Activated T-cell treated with anti-CD3 and anti-CD28 coated beads, Interleukin-2, amount 50 U/mL, for 4 hours (primary cell): Measurements from ENCODE around the gene ALAS1. TPM values are rescaled to one million over a fixed set of nuclear protein-coding genes. Genes with fewer than 3 reads are reported as not detected.

Source experiments
- ATAC-seq, 2 donors: fragments of 200-7000 bp; cut with Tn5 transposase; one replicate each; pipeline ENCODE4 v1.10.0; 2021
- DNase-seq: peaks from one replicate; pipeline ENCODE4 v3.0.0-alpha.2; 2020
- H3K27me3 Mint-ChIP-seq: one replicate; pipeline ENCODE4 v1.8.0; 2021; ENCODE audit warnings: low read depth, mixed read lengths
- H3K36me3 Mint-ChIP-seq: one replicate; pipeline ENCODE4 v1.8.0; 2022; ENCODE audit warnings: mixed read lengths; ENCODE audit not compliant: insufficient read depth
- H3K4me1 Mint-ChIP-seq: one replicate; pipeline ENCODE4 v1.8.0; 2021; ENCODE audit warnings: low read depth, mixed read lengths
- H3K4me3 Mint-ChIP-seq: one replicate; pipeline ENCODE4 v1.8.0; 2021; ENCODE audit warnings: mild to moderate bottlenecking, moderate library complexity, mixed read lengths
- H3K9me3 Mint-ChIP-seq: one replicate; pipeline ENCODE4 v1.8.0; 2021; ENCODE audit warnings: mixed read lengths
- total RNA-seq, 3 donors: library from RNA; stranded (reverse); gene quantifications; one replicate each; pipeline ENCODE4 v1.2.1, GENCODE V29; 2021

Gene ALAS1
- total RNA-seq, 3 donors from 2014 or later: 61.8 to 70.9 (median 66.2) TPM

DNA sequence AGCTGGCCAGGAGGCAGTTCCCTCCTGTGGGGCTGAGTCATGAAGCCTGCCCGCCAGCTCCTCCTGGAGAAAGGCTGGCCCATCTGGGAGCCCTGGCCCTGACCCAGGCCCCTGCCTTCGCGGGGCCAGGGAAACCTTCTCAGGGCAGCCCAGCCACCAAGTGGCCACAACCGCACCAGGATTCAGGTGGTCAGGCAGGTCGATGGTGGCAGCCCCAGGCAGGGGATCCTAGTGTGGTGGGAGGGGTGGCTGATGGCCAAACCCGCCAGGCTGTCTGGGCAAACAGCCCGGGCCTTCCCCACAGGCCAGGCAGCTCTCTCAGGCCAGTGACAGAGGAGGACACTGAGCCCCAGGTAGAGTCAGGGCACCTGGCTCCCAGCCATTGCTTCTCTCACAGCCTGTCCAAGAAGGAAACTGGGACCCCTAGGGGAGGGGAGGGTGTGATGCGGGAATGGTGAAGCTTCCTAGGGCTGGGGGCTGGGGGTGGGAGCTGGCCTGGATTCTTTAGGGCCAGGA lies 39.8 kb downstream of the ALAS1 start:
- no peaks in the 10 kb centered on the region for H3K9me3 Mint-ChIP-seq
- no peak for DNase-seq
- H3K36me3 Mint-ChIP-seq: no peaks in the 10 kb centered on the region
- H3K4me1 Mint-ChIP-seq: peaks cover 80% of the 10 kb centered on the region
- H3K27me3 Mint-ChIP-seq: no peaks in the 10 kb centered on the region
- no peak for ATAC-seq
- peak overlapping the region; percentile 96 for H3K4me3 Mint-ChIP-seq

DNA sequence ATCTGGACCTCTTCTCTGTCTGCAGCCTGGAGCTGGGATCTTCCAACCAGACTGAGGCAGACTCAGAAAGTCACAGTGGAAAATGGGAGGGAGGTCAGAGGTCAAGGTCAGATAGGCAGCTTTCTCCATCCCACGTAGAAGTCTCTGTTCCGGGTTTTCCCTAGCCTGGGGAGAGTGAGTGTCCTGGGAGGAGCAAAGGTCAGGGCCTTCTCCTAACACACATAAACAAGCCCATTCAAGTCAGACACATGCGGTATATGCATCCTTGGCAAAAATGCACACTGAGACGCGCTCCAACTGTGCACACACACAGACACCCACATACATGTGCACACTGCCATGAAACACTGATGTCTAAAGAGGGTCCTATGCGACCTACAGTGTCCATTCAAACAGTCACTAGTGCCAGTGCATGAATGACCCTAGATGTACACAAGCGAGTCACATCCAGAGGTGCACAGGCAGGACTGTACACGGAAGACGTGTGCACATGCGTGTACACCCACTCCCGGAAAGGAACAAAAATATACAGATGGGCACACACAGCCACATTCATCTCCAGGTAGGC lies 40.3 kb downstream of the ALAS1 start:
- Mint-ChIP-seq H3K4me1 (peaks cover 79% of the 10 kb centered on the region), H3K27me3 (no peaks in the 10 kb centered on the region), H3K36me3 (no peaks in the 10 kb centered on the region), H3K4me3 (peak overlapping the region; percentile 96), H3K9me3 (no peaks in the 10 kb centered on the region)
- DNase-seq (no peak), ATAC-seq (no peak)

DNA sequence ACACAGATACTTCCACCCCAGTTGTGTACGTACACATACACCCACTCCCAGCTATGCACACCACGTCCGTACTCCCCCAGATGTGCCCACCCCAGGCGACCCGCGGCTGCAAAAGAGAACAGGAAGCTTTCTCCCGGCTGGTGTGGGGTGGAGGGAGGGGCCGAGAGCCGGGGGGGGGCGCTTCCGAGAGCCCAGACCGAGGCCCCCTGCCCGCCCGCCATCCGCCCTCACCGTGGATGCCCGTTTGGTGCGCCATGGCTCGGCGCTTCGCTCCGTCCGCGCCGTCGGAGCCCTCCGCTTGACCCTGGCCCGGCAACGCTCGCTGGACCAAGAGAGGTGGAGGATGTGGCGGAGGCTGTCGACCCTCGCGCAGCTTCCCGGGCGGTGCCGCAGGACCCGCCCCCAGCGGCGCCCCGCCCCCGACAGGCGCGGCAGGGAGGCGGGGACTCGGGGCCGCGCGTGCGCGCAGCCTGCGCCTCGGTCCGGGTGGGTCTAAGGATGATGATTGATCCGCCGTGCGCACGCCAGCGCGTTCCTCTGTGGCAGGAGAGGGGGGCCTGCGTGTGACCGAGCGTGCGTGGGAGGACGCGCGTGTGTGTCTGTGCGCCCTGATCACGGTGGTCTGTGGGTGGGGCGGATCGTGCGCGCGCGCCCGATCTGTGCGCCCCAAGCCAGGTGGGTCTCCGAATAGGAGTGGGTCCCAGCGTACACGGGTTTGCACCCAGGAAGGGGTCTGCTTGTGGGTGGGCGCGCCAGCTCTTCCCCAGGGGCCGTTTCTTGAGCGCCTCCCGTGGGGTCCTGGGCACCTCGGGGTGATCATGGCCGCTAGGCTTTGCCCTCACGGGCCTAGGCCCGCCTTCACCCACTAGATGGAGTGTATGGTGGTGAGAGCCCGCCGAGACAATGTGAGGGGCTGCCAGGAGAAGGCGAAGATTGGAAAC lies 41.1 kb downstream of the ALAS1 start, which contains the start of gene TWF2:
Gene TWF2, minus strand, starts transcription at position 398 of the 941 bp plus-strand sequence. Its CDS starts 142 bp downstream, at position 256.
- Mint-ChIP-seq H3K36me3 (no peaks in the 10 kb centered on the region), H3K27me3 (no peaks in the 10 kb centered on the region), H3K9me3 (no peaks in the 10 kb centered on the region), H3K4me1 (peaks cover 82% of the 10 kb centered on the region), H3K4me3 (peak within 1 kb of the TSS; percentile 96)
- DNase-seq: peak; percentile 90
- ATAC-seq: peak; percentile 84 to 86

DNA sequence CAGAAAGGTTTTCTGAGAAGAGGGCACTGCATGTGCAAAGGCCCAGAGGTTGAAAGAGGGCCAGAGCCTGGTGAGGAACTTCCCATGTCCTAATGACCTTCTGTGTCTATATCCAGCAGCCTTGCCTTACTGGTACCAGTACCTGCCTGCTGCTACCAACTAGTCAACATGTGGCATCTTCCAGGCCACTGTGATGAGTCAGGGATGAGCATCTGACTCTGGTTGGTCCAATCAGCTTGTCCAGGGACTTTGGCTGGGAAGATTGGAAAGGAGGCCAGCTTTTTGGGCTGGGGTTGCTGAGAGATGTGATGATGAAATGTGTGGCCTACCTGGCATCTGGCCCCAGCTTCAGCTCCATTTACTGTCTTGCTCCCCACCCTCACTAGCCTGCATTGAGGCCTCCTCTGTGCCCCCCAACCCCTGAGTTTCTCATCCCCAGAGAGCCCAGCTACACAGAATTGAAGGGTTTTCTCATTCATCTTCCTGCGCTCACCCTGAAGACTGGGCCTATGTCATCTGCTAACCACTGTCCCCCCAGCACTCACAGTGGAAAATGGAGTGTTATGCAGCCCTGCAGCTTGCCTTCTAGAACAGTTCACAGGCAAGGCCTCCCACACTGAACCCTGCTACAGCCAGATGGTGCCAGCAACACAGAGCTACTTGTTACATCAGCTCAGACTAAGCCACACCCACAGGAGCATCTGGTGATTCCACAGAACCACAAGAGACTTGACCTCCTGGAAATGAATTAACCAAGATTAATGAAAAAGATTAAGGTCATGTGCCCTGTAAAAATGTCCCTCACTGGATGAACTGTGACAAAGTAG lies 42.3 kb downstream of the ALAS1 start:
- Mint-ChIP-seq H3K4me1 (peaks cover 85% of the 10 kb centered on the region), H3K36me3 (no peaks in the 10 kb centered on the region), H3K27me3 (no peaks in the 10 kb centered on the region), H3K4me3 (peak overlapping the region; percentile 96), H3K9me3 (no peaks in the 10 kb centered on the region)
- DNase-seq (peak; percentile 58), ATAC-seq (peak in 1 of 2 donors; percentile 16)

DNA sequence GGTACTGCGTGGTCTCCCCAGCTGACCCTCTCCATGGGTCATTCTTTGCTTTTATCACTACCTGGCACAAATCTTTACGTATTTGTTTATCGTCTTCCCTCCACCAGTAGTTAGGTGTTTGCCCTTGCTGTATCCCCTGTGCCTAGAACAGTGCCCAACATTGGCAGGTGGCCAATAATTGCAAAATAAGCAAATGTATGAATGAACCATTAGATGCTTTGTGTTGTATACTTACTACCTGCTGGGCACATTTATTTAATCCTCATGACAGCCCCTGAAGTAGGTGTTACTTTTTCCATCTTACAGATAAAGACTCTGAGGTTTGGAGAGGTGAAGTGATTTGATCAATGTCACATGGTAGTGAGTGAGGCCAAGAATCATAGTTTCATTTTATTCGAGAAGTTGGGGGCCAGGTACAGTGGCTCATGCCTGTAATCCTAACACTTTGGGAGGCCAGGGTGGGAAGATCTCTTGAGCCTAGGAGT lies 43.0 kb downstream of the ALAS1 start:
- ATAC-seq (no peak), DNase-seq (no peak)
- no peaks in the 10 kb centered on the region for H3K27me3 Mint-ChIP-seq
- H3K36me3 Mint-ChIP-seq: no peaks in the 10 kb centered on the region
- H3K9me3 Mint-ChIP-seq: no peaks in the 10 kb centered on the region
- H3K4me1 Mint-ChIP-seq: peaks cover 79% of the 10 kb centered on the region
- peak overlapping the region; percentile 96 for H3K4me3 Mint-ChIP-seq

DNA sequence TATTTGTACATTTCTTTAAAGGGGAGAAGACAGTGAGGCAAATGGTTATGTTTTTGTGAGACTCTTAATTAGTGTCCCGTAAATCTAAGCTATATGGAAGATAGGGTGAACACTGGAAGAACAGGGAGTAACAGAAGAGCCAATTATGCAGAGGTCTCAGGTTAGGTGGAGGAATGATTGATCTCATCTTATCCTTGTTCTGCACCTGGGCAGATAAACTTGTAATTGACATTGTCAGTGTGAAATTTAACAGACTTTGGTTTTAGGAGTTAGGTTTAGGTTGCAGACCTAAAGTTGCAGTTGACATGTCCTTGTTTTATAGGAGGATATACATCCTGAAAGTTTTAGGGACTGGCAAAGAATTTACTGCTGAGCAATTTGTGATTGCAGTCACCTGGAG lies 44.1 kb downstream of the ALAS1 start:
- DNase-seq (no peak), ATAC-seq (no peak)
- H3K36me3 Mint-ChIP-seq: no peaks in the 10 kb centered on the region
- H3K9me3 Mint-ChIP-seq: no peaks in the 10 kb centered on the region
- peaks cover 77% of the 10 kb centered on the region for H3K4me1 Mint-ChIP-seq
- H3K4me3 Mint-ChIP-seq: peak overlapping the region; percentile 33
- H3K27me3 Mint-ChIP-seq: no peaks in the 10 kb centered on the region

DNA sequence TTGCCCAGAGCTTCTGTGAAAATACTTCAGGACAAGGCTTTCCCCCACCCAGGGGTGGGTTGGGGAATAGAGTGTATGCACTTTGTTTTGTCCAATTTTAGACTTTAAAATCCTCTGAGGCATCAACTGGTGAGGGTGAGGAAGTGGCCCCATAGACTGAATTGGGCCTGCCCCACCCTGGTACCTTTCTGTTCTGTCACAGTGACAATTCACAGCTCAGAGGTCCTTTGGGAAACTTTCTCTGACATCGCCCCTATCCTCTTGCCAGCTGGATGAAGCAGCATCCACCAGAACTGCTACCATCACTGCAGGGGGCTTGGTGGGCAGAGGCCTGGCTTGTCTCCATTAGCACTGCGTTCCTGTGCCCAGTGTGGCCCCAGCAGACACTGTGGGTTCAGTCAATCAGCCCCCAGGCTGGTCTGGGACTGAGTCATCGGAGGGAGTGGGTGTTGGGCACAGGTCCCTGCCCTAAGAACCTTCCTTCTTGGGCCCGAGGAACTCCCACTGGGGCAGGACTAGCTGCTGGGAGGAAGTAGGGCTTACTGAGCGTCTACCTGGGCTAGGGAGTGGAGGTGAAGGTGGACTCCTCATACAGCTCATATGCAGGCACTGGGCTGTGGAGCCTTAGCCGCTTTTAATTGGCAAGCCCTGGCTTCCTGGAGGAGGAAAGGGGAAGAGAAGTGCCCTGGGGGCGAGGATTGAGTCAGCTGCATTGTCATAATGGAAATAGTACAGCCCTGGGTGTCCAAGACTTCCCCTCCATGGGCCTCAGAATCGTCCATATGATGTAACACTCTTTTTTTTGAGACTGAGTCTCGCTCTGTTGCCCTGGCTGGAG lies 46.0 kb downstream of the ALAS1 start:
- Mint-ChIP-seq H3K27me3 (no peaks in the 10 kb centered on the region), H3K4me3 (peak overlapping the region; percentile 76), H3K9me3 (no peaks in the 10 kb centered on the region), H3K4me1 (peaks cover 79% of the 10 kb centered on the region), H3K36me3 (peaks cover 14% of the 10 kb centered on the region)
- peak; percentile 35 for DNase-seq
- ATAC-seq: peak in 1 of 2 donors; percentile 4

DNA sequence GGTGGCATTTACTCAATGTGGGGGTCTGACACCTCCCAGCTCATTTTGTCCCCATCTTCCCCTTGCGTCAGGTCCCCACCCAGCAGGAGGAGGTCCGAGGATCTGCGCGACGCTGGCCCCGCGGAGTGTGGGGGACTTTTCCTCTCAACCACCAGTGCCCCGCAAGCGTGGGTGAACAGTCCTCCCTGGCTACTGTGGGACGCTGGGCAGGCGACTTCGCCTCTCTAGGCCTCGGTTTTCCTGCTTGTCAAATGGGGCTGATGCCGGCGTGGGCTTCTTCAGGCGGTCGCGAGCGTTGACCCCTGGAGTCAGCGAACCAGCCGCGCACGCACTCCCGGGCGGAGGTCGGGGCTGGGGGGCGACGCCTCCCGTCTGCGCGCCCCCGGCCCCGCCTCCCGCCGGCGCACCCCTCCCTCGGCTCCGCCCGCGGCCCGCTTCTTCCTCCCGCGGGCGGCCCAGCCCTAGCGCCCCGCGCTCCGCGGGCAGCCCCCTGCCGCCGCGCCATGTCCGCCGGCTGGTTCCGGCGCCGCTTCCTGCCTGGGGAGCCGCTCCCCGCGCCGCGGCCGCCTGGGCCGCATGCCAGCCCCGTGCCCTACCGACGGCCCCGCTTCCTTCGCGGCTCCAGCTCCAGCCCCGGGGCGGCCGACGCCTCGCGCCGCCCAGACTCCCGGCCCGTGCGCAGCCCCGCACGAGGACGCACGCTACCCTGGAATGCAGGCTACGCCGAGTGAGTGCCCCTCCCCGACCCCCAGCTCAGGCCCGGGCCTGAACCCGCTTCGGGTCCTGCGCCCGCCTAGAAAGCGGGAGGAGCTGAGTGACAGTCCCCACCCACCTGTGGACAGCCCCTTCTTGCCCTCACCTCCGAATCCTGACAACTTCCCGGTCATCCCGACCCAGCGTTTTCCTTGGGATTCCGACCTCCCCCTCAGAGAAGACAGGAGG lies 47.6 kb downstream of the ALAS1 start, which contains the start of gene PPM1M:
Gene PPM1M, plus strand, starts transcription at position 438 of the 942 bp plus-strand sequence. Its CDS starts 66 bp downstream, at position 504.
- H3K4me3 Mint-ChIP-seq: peak within 1 kb of the TSS; percentile 88
- H3K36me3 Mint-ChIP-seq: peaks cover 29% of the 10 kb centered on the region
- H3K4me1 Mint-ChIP-seq: peaks cover 79% of the 10 kb centered on the region
- ATAC-seq: peak; percentile 55 to 62
- no peaks in the 10 kb centered on the region for H3K9me3 Mint-ChIP-seq
- no peaks in the 10 kb centered on the region for H3K27me3 Mint-ChIP-seq
- DNase-seq: peak; percentile 34

DNA sequence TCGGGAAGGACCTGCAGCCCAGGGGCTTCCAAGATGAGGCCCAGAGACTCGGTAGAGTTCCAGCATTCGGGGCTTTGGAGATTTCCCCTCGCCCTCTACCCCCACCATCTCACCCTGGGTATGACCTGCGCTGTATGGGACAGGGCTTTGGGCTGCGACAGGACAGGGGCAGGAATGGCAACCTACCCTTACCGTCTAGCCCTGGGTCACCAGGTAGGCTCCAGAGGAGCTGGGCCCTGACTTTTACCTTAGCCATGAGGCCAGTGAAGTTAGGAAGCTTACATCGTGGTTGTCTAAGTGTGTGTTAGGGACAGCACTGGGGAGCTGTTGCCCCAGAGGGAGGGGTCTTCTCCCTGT lies 48.3 kb downstream of the ALAS1 start:
- H3K9me3 Mint-ChIP-seq: no peaks in the 10 kb centered on the region
- H3K36me3 Mint-ChIP-seq: peaks cover 31% of the 10 kb centered on the region

DNA sequence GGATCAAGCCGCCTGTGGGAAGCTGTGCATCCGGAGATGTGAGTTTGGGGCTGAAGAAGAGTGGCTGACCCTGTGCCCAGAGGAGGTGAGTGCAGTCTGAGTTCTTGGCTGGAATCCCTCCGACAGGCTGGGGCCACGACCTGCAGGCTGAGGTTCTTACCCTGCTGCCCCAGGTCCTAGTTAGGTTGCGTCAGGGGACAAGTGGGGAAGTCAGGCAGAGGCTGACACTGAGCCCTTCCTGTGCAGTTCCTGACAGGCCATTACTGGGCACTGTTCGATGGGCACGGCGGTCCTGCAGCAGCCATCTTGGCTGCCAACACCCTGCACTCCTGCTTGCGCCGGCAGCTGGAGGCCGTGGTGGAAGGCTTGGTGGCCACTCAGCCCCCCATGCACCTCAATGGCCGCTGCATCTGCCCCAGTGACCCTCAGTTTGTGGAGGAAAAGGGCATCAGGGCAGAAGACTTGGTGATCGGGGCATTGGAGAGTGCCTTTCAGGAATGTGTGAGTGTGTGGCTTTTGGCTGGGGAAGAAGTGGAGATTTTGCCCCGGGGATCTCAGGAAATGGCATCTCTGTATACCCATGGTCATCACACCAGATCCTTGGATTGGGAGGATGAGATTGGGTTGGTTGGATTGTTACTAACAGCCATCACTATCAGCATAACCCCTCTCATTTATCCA lies 48.9 kb downstream of the ALAS1 start:
- Mint-ChIP-seq H3K36me3 (peaks cover 32% of the 10 kb centered on the region), H3K4me1 (peaks cover 72% of the 10 kb centered on the region), H3K4me3 (peak overlapping the region; percentile 88), H3K9me3 (no peaks in the 10 kb centered on the region), H3K27me3 (no peaks in the 10 kb centered on the region)
- DNase-seq (no peak), ATAC-seq (peak in 1 of 2 donors; percentile 10)

More for the DNA sequence above, 48.3 kb downstream of the ALAS1 start:
- no peaks in the 10 kb centered on the region for H3K27me3 Mint-ChIP-seq
- H3K4me3 Mint-ChIP-seq: peak overlapping the region; percentile 88
- no peak for DNase-seq
- peak; percentile 16 to 20 for ATAC-seq
- peaks cover 75% of the 10 kb centered on the region for H3K4me1 Mint-ChIP-seq

DNA sequence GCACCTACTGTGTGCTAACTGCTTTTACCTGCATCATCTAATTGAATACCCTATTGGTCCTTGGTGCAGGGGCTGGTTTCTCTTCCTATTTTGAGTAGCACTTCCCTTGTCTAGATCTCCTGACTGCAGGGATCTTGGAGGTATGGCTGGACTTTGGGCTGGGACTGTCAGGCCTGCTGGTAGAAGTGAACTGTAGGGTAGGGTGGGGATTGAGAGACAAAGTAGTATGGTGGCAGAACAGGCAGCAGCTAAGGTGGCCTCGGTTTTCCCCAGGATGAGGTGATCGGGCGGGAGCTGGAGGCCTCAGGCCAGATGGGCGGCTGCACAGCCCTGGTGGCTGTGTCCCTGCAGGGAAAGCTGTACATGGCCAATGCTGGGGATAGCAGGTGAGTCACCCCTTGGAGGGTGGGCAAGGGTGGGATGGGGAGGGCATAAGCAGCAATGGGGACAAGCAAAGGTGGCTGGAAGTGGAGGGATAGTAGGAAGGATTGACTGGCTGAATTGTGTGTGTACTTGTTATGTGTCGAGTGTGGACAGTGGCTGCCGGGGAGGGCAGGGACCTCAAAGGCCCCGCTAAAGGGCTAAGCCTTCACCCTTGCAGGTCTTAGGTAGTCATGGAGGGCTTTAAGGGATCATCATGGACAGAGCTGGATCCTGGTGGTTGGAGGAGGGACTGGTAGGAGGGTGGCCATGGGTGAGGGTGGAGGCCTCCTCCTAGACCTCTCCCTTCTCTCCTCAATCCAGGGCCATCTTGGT lies 49.6 kb downstream of the ALAS1 start:
- Mint-ChIP-seq H3K4me3 (peak overlapping the region; percentile 88), H3K4me1 (peaks cover 73% of the 10 kb centered on the region), H3K36me3 (peaks cover 36% of the 10 kb centered on the region), H3K9me3 (no peaks in the 10 kb centered on the region), H3K27me3 (no peaks in the 10 kb centered on the region)
- ATAC-seq (no peak), DNase-seq (no peak)
